CD14-positive monocyte (primary cell): Measurements from ENCODE around the gene IKBKE. TPM values are rescaled to one million over a fixed set of nuclear protein-coding genes. Genes with fewer than 3 reads are reported as not detected.
A peak's percentile ranks its signal among the peaks of the same experiment; 100 is the strongest.

Source experiments
- DNase-seq, 3 donors: peaks; one replicate each; pipeline ENCODE4 v3.0.0-alpha.2; 2011 to 2022
- H2AFZ ChIP-seq: 2 replicates; pipeline ENCODE4 v1.6.0; 2012; ENCODE audit warnings: mild to moderate bottlenecking, low read depth, low read length, inconsistent platforms; ENCODE audit not compliant: insufficient read depth, poor library complexity, severe bottlenecking
- H3K27ac ChIP-seq, 2 donors: 1 replicate in 1 of 2; 2 replicates in 1 of 2; pipeline ENCODE4 v1.5.1; 2012 to 2013; ENCODE audit warnings: low read length in 2 of 2, control low read depth in 1 of 2, inconsistent platforms in 1 of 2, low read depth in 1 of 2, mild to moderate bottlenecking in 1 of 2
- H3K27me3 ChIP-seq, 2 donors: one replicate each; pipeline versions ENCODE4 v1.6.0 to v1.6.1; 2011 to 2013; ENCODE audit warnings: low read length in 2 of 2; ENCODE audit not compliant: control insufficient read depth in 2 of 2, insufficient read depth in 2 of 2
- H3K36me3 ChIP-seq, 2 donors: replicated peaks in 1 of 2; 1 replicate in 1 of 2; 2 replicates in 1 of 2; pipeline versions ENCODE4 v1.5.1 to v1.6.1; 2012 to 2013; ENCODE audit warnings: low read length in 2 of 2, control low read depth in 1 of 2, inconsistent platforms in 1 of 2, mild to moderate bottlenecking in 1 of 2; ENCODE audit not compliant: insufficient read depth in 2 of 2, control insufficient read depth in 1 of 2
- H3K4me1 ChIP-seq, 2 donors: 1 replicate in 1 of 2; 2 replicates in 1 of 2; pipeline versions ENCODE4 v1.5.1 to v1.6.1; 2012 to 2013; ENCODE audit warnings: low read length in 2 of 2, control low read depth in 1 of 2, inconsistent platforms in 1 of 2, mild to moderate bottlenecking in 1 of 2, moderate library complexity in 1 of 2; ENCODE audit not compliant: insufficient read depth in 2 of 2, control insufficient read depth in 1 of 2
- H3K4me2 ChIP-seq: replicated peaks from 2 replicates; pipeline ENCODE3; 2012; ENCODE audit warnings: low read length, moderate library complexity, mild to moderate bottlenecking; ENCODE audit not compliant: poor library complexity, severe bottlenecking; ENCODE audit errors: extremely low read depth
- H3K4me3 ChIP-seq, 3 experiments: fragments of 200-600 bp in 1 of 3; sonication (generic) in 1 of 3; replicated peaks in 1 of 3; 1 replicate in 2 of 3; 2 replicates in 1 of 3; pipeline ENCODE4 v1.5.1; 2011 to 2013; ENCODE audit warnings: low read length in 3 of 3, mild to moderate bottlenecking in 3 of 3, control low read depth in 2 of 3, low read depth in 2 of 3, inconsistent platforms in 1 of 3, moderate library complexity in 1 of 3
- H3K79me2 ChIP-seq: 2 replicates; pipeline ENCODE4 v1.6.0; 2012; ENCODE audit warnings: mild to moderate bottlenecking, control low read depth, inconsistent platforms, low read length, moderate library complexity; ENCODE audit not compliant: insufficient read depth
- H3K9ac ChIP-seq: 2 replicates; pipeline ENCODE4 v1.6.0; 2017; ENCODE audit warnings: low read length, mild to moderate bottlenecking; ENCODE audit not compliant: insufficient read depth, poor library complexity, severe bottlenecking
- H3K9me3 ChIP-seq, 2 donors: replicated peaks in 1 of 2; 1 replicate in 1 of 2; 2 replicates in 1 of 2; pipeline versions ENCODE4 v1.5.1 to v1.6.1; 2012 to 2013; ENCODE audit warnings: low read length in 2 of 2, control low read depth in 1 of 2; ENCODE audit not compliant: control insufficient read depth in 1 of 2, insufficient read depth in 1 of 2
- H4K20me1 ChIP-seq: 2 replicates; pipeline ENCODE4 v1.6.0; 2012; ENCODE audit warnings: mild to moderate bottlenecking, low read length, control low read depth, moderate library complexity; ENCODE audit not compliant: insufficient read depth
- H3K27ac Mint-ChIP-seq, 7 donors: one replicate each; pipeline ENCODE4 v1.8.0; 2020; ENCODE audit warnings: mild to moderate bottlenecking in 7 of 7, mixed read lengths in 7 of 7, moderate library complexity in 6 of 7, inconsistent platforms in 2 of 7
- H3K27me3 Mint-ChIP-seq, 3 donors: one replicate each; pipeline ENCODE4 v1.8.0; 2021 to 2022; ENCODE audit warnings: low read depth in 3 of 3, mild to moderate bottlenecking in 3 of 3, mixed read lengths in 3 of 3, moderate library complexity in 3 of 3, inconsistent platforms in 1 of 3
- H3K36me3 Mint-ChIP-seq, 2 donors: one replicate each; pipeline ENCODE4 v1.8.0; 2020; ENCODE audit warnings: mixed read lengths in 2 of 2, inconsistent platforms in 1 of 2, mild to moderate bottlenecking in 1 of 2
- H3K4me1 Mint-ChIP-seq: one replicate; pipeline ENCODE4 v1.8.0; 2020; ENCODE audit warnings: mild to moderate bottlenecking, mixed read lengths
- H3K4me3 Mint-ChIP-seq, 2 donors: one replicate each; pipeline ENCODE4 v1.8.0; 2020; ENCODE audit warnings: mild to moderate bottlenecking in 2 of 2, mixed read lengths in 2 of 2, moderate library complexity in 1 of 2
- H3K9me3 Mint-ChIP-seq, 7 donors: one replicate each; pipeline ENCODE4 v1.8.0; 2020 to 2022; ENCODE audit warnings: mixed read lengths in 7 of 7, mild to moderate bottlenecking in 6 of 7, moderate library complexity in 6 of 7, inconsistent platforms in 2 of 7
- WGBS: methylation state at CpG from one replicate; pipeline ENCODE4 v1.1.5; 2013; ENCODE audit warnings: missing lambda C conversion rate; ENCODE audit not compliant: insufficient coverage; 5-methylcytosine and 5-hydroxymethylcytosine counted together
- intact Hi-C, 2 donors: fragments of 100-400 bp; cut with micrococcal nuclease; formaldehyde crosslinking; loops; one replicate each; pipeline versions ENCODE4 v1.15.0 to v1.15.1; 2023
- polyA plus RNA-seq, 3 donors: library from polyadenylated mRNA; depleted of rRNA in 1 of 3; unstranded in 2 of 3; stranded (reverse) in 1 of 3; fragments of 300-500 nt in 2 of 3; fragments of >200 nt in 1 of 3; fragmentation: Illumina TruSeq in 2 of 3; gene quantifications; 1 replicate in 2 of 3; 2 replicates in 1 of 3; pipeline ENCODE4 v1.2.3, GENCODE V29; 2012 to 2021
- TF ChIP-seq, protein P1 (sequence below): fragments of 200-600 bp; IDR thresholded peaks from one replicate; pipeline ENCODE4 v1.8.0; 2022; ENCODE audit warnings: antibody characterized with exemption, mild to moderate bottlenecking

IKBKE gene
- polyA plus RNA-seq, 3 donors, result 35.6 to 40.7 (median 37.6) TPM

- Histone ChIP-seq H4K20me1 (peaks cover 52% of the 10 kb centered on the region), H3K4me1 (peaks cover 13 to 16% of the 10 kb centered on the region in 2 donors), H3K4me3 (no peak overlapping the region), H3K9ac (no peak overlapping the region), H3K4me2 (no peak overlapping the region), H3K27ac (no peak overlapping the region), H3K79me2 (no peaks in the 10 kb centered on the region), H2AFZ (no peak overlapping the region), H3K36me3 (peaks cover 90 to 95% of the 10 kb centered on the region in 2 donors), H3K9me3 (no peaks in the 10 kb centered on the region), H3K27me3 (no peaks in the 10 kb centered on the region)
- peaks cover 15% of the 10 kb centered on the region for H3K4me1 Mint-ChIP-seq
- intact Hi-C loops, result no loop called here
- peak overlapping the region in 4 of 7 donors; percentile 28 to 81 (median 58) for H3K27ac Mint-ChIP-seq
- peaks cover 76 to 81% of the 10 kb centered on the region in 2 donors for H3K36me3 Mint-ChIP-seq
- no peak overlapping the region for H3K4me3 Mint-ChIP-seq
- TF ChIP-seq, protein P1, sequence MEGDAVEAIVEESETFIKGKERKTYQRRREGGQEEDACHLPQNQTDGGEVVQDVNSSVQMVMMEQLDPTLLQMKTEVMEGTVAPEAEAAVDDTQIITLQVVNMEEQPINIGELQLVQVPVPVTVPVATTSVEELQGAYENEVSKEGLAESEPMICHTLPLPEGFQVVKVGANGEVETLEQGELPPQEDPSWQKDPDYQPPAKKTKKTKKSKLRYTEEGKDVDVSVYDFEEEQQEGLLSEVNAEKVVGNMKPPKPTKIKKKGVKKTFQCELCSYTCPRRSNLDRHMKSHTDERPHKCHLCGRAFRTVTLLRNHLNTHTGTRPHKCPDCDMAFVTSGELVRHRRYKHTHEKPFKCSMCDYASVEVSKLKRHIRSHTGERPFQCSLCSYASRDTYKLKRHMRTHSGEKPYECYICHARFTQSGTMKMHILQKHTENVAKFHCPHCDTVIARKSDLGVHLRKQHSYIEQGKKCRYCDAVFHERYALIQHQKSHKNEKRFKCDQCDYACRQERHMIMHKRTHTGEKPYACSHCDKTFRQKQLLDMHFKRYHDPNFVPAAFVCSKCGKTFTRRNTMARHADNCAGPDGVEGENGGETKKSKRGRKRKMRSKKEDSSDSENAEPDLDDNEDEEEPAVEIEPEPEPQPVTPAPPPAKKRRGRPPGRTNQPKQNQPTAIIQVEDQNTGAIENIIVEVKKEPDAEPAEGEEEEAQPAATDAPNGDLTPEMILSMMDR, result no peak
- H3K9me3 Mint-ChIP-seq, result no peaks in the 10 kb centered on the region
- WGBS, result 96% methylated on average over 5 of the region's 7 CpGs
- no peak for DNase-seq
- H3K27me3 Mint-ChIP-seq, result peaks cover 0 to 2% (median 0%) of the 10 kb centered on the region in 3 donors
Measured at GRCh38 chr1:206487970-206488369, 17.7 kb downstream of the IKBKE start.

DNA sequence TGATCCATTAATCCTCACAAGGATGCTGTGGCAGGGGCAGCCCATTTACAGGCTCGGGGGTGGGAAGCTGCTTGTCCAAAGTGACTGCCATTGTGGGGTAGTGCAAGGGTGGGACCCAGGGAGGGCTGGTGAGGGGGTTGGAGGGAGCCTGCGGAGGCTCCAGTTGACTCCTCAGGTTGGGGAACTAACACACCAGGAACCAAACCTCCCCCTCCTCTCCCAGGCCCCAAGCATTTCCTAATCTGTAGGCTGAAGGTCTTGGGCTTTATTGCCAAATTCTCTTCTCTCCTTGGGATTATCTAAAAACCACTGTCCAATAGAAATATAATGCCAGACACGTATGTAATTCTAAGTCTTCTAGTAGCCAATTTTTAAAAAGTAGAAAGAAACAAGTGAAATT is 18.2 kb downstream of the IKBKE start:
- Mint-ChIP-seq H3K36me3 (peaks cover 76 to 81% of the 10 kb centered on the region in 2 donors), H3K4me1 (peaks cover 15% of the 10 kb centered on the region), H3K27me3 (peaks cover 0 to 2% (median 0%) of the 10 kb centered on the region in 3 donors), H3K9me3 (no peaks in the 10 kb centered on the region), H3K4me3 (no peak overlapping the region), H3K27ac (peak overlapping the region in 1 of 7 donors; percentile 51)
- Histone ChIP-seq H3K4me2 (no peak overlapping the region), H3K79me2 (no peaks in the 10 kb centered on the region), H3K27me3 (no peaks in the 10 kb centered on the region), H3K9ac (no peak overlapping the region), H3K9me3 (no peaks in the 10 kb centered on the region), H2AFZ (no peak overlapping the region), H4K20me1 (peaks cover 55% of the 10 kb centered on the region), H3K36me3 (peaks cover 90 to 95% of the 10 kb centered on the region in 2 donors), H3K27ac (no peak overlapping the region), H3K4me1 (peaks cover 13 to 16% of the 10 kb centered on the region in 2 donors), H3K4me3 (no peak overlapping the region)
- TF ChIP-seq, protein P1, result no peak
- no peak for DNase-seq
- no CpG with 5 or more reads among the region's 3 CpGs for WGBS
- intact Hi-C loops, result no loop called here
